Measurements from ENCODE around the gene ZMYM1.

Gene ZMYM1

DNA sequence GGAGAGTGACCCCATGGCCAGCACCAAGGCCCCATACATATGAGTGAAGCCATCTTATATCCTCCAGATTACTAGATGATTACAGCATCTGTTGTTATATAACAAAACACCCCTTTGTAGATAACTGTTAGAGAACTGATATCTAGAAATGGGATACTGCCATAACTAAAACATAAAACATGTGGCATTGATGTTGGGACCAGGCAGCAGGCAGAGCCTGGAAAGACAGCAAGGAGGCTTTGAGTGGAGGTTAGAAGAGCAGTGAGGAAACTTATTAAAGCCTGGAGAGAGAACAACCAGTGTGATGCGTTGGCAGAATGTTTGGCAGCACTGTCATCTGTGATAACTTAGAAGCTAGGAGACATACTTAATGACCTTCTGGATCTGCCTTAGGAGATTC lies 42.0 kb upstream of the ZMYM1 start:
- TF ChIP-seq, protein P1, sequence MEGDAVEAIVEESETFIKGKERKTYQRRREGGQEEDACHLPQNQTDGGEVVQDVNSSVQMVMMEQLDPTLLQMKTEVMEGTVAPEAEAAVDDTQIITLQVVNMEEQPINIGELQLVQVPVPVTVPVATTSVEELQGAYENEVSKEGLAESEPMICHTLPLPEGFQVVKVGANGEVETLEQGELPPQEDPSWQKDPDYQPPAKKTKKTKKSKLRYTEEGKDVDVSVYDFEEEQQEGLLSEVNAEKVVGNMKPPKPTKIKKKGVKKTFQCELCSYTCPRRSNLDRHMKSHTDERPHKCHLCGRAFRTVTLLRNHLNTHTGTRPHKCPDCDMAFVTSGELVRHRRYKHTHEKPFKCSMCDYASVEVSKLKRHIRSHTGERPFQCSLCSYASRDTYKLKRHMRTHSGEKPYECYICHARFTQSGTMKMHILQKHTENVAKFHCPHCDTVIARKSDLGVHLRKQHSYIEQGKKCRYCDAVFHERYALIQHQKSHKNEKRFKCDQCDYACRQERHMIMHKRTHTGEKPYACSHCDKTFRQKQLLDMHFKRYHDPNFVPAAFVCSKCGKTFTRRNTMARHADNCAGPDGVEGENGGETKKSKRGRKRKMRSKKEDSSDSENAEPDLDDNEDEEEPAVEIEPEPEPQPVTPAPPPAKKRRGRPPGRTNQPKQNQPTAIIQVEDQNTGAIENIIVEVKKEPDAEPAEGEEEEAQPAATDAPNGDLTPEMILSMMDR (IDR thresholded peaks at IDR 0.05; ENCODE audit: extremely low read depth, missing control alignments): no peak
- no peak for DNase-seq (ENCODE audit: low spot score)

DNA sequence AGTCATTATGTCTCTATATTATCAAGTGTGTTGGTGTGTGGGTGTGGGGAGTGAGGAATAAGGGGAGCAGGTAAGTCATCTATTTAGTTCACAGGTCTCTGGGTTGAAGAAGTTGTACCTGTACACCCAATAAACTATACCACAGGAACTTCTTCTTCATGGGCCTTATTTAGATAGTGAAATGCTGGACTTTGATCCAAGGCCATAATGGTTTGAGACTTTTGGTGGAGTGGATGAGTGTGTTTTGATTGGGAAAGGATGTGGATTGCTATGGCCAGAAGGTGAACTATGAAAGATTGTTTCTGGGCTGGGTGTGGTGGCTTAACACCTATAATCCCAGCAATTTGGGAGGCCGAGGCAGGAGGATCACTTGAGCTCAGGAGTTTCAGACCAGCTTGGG lies 40.5 kb upstream of the ZMYM1 start:
- TF ChIP-seq, protein P1 (IDR thresholded peaks at IDR 0.05; ENCODE audit: extremely low read depth, missing control alignments): no peak
- DNase-seq (ENCODE audit: low spot score): no peak

DNA sequence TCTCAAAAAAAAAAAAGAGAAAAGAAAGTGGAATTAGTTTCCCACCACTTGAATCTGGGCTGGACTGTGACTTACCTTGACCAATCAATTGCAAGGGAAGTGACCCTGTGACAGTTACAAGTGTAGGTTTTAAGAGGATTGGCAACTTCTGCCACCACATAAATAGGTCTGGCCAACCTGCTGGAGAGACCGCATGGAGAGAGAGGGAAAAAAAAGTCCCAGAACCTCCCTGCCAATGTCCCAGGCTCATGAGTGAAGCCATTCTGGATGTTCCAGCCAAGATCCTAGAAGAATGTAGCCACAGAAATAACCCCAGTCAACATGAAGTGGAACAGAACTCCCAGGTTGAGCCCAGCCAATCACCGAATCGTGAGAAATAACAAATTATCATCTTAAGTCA lies 35.7 kb upstream of the ZMYM1 start:
- no peak for DNase-seq (ENCODE audit: low spot score)
- TF ChIP-seq, protein P1 (IDR thresholded peaks at IDR 0.05; ENCODE audit: extremely low read depth, missing control alignments): no peak

DNA sequence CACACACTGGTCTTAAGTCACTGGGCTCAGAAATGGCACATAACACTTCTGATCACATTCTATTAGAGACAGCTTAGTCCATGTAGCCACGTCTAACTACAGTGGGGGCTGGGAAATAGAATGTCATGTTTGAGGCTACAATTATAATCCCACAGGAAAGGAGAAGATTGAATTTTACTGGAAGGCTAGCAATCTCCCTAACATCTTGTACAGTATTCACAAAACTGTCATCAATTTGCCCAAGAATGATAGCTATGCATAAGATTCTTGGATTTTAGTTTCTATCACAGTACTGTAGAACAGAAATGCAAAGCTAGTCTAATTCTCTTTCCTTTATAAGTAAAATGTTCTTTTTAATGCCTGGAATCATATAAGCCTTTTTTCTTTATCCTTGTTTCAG lies 34.8 kb upstream of the ZMYM1 start:
- no peak for DNase-seq (ENCODE audit: low spot score)
- TF ChIP-seq, protein P1 (IDR thresholded peaks at IDR 0.05; ENCODE audit: extremely low read depth, missing control alignments): no peak

DNA sequence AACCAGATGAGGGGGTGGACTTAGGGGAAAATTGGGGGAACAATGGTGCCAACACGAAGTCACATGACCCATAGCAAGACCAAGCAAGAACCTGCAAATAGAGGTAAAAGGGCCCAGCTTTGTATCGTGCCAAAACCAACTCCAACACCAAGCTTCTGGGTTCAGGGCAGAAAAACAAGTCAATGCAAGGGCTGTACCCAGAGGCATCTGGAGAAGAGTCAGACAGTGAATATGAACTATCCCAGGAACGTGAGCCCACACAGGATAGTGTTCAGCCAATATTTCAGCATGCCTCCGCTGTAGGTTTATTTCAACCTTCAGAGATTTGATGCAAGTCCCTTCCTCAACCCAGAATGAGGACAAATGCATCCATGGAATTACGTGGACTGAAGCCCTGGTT lies 32.5 kb upstream of the ZMYM1 start:
- no peak for DNase-seq (ENCODE audit: low spot score)
- TF ChIP-seq, protein P1 (IDR thresholded peaks at IDR 0.05; ENCODE audit: extremely low read depth, missing control alignments): no peak

DNA sequence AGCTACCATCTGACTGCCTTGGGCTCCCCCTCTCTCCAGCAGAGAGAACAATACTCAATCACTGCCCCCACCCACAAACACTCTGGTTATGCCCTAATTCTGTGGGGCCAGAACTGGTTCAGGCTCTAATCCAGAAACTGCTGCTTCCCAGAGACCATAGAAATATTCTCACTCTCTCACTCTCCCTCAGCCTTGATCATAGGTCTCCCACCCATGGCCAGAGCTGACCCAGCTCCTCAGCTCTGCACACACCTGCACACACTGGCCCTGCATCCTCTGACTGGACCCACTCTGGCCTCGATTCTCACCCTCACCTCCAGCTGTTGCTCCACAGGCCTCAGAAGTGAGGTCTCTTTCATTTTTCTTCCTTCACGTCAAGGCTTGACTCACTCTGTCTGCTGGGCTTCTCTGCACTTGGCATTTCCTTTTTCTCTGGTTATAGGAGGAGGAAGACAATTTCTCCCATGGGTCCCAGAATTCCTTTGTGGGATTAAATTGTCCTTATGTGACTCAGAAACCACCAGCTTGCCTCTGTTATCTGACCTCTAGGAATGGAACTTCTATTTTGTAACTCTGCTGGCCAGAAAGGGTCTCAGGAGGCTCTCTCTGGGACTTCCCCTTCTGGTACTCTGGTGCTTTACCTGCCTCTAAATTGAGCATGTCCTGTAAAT lies 31.9 kb upstream of the ZMYM1 start:
- DNase-seq (ENCODE audit: low spot score): no peak
- TF ChIP-seq, protein P1 (IDR thresholded peaks at IDR 0.05; ENCODE audit: extremely low read depth, missing control alignments): no peak

DNA sequence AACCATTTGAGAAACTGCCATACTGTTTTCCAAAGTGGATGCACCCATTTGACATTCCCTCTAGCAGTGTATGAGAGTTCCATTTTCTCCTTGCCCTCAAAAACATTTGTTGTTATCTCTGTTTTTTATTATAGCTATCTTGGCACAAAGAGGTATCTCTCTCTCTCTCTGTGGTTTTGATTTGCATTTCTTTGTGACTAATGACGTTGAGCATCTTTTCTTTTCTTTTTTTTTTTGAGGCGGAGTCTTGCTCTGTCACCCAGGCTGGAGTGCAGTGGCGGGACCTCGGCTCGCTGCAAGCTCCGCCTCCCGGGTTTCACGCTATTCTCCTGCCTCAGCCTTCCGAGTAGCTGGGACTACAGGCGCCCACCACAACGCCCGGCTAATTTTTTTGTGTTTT lies 30.1 kb upstream of the ZMYM1 start:
- TF ChIP-seq, protein P1 (IDR thresholded peaks at IDR 0.05; ENCODE audit: extremely low read depth, missing control alignments): no peak
- DNase-seq (ENCODE audit: low spot score): no peak

Data from GM20000 (cell line).